Body of pancreas (tissue), 4 donors: ENCODE data around the gene COL7A1.

Experiments
- CTCF ChIP-seq, 7 experiments: fragments of 450-650 bp in 4 of 7; fragments of 200-600 bp in 3 of 7; sonication (generic) in 3 of 7; IDR thresholded peaks; one replicate each; pipeline ENCODE4 v1.5.1; 2016 to 2019; ENCODE audit warnings: antibody characterized with exemption in 7 of 7
- POLR2A ChIP-seq, 3 donors: fragments of 450-650 bp; IDR thresholded peaks; one replicate each; pipeline ENCODE4 v1.6.1; 2016; ENCODE audit warnings: antibody characterized with exemption in 3 of 3, mild to moderate bottlenecking in 2 of 3

GRCh38 chr3:48564022-48564421 is 31.1 kb downstream of the COL7A1 start:
- TF ChIP-seq CTCF (IDR thresholded peaks at IDR 0.05) (no peak), POLR2A (IDR thresholded peaks at IDR 0.05) (no peak)
